IMR-90 (cell line): ENCODE measurements around the gene RNF180. TPM values are rescaled to one million over a fixed set of nuclear protein-coding genes. Genes with fewer than 3 reads are reported as not detected.

ENCODE experiments used
- ATAC-seq: fragments of 200-7000 bp; cut with Tn5 transposase; 2 replicates; pipeline ENCODE4 v1.9.1; 2020; ENCODE audit warnings: low read depth, mild to moderate bottlenecking, moderate library complexity
- BruUV-seq: library from RNA; stranded (reverse); fragments of 400-500 nt; replicated peaks from 2 replicates; lab custom pipeline; 2021; lab: Mats Ljungman, UMichigan
- CTCF ChIA-PET: fragments of 300-600 bp; formaldehyde crosslinking; extraction: SDS; loops from one replicate; lab custom pipeline; 2021; ENCODE audit warnings: antibody characterized with exemption; lab: Yijun Ruan, JAX
- POLR2A ChIA-PET: fragments of 300-600 bp; sonication (Branson Sonifier 250); formaldehyde crosslinking; loops from one replicate; lab custom pipeline; 2022; ENCODE audit warnings: antibody characterized with exemption; ENCODE audit not compliant: unreplicated experiment; lab: Charles Lee
- DNase-seq: peaks from one replicate; pipeline ENCODE4 v3.0.0; 2013
- H2AFZ ChIP-seq: replicated peaks from 2 replicates; pipeline ENCODE3; 2013; ENCODE audit warnings: low read length, mild to moderate bottlenecking; ENCODE audit not compliant: poor library complexity
- H2AK5ac ChIP-seq: 2 replicates; pipeline ENCODE4 v1.6.1; 2013; ENCODE audit warnings: low read depth, low read length, inconsistent platforms
- H2AK9ac ChIP-seq: replicated peaks from 2 replicates; pipeline ENCODE3; 2013; ENCODE audit warnings: mild to moderate bottlenecking, low read depth, low read length, moderate library complexity; ENCODE audit not compliant: poor library complexity
- H2BK120ac ChIP-seq: 2 replicates; pipeline ENCODE4 v1.6.1; 2013; ENCODE audit warnings: low read depth, low read length, inconsistent platforms
- H2BK15ac ChIP-seq: 3 replicates; pipeline ENCODE4 v1.6.1; 2013; ENCODE audit warnings: low read depth, low read length, inconsistent platforms
- H2BK20ac ChIP-seq: 2 replicates; pipeline ENCODE4 v1.6.1; 2013; ENCODE audit warnings: low read depth, mild to moderate bottlenecking, inconsistent platforms, low read length, moderate library complexity
- H2BK5ac ChIP-seq: 2 replicates; pipeline ENCODE4 v1.6.1; 2013; ENCODE audit warnings: mild to moderate bottlenecking, low read depth, low read length, inconsistent platforms; ENCODE audit not compliant: poor library complexity, severe bottlenecking
- H3K14ac ChIP-seq: replicated peaks from 2 replicates; pipeline ENCODE4 v1.6.1; 2013; ENCODE audit warnings: low read depth, low read length, inconsistent platforms
- H3K18ac ChIP-seq: 2 replicates; pipeline ENCODE4 v1.6.1; 2013; ENCODE audit warnings: low read depth, low read length, control low read depth
- H3K23ac ChIP-seq: 2 replicates; pipeline ENCODE4 v1.6.1; 2013; ENCODE audit warnings: low read depth, low read length, inconsistent platforms
- H3K27ac ChIP-seq: 2 replicates; pipeline ENCODE4 v1.5.1; 2013; ENCODE audit warnings: mild to moderate bottlenecking, control low read depth, low read length; ENCODE audit not compliant: insufficient read depth
- H3K27me3 ChIP-seq: 2 replicates; pipeline ENCODE4 v1.6.1; 2013; ENCODE audit warnings: low read length; ENCODE audit not compliant: control insufficient read depth, insufficient read depth
- H3K36me3 ChIP-seq: 2 replicates; pipeline ENCODE4 v1.6.1; 2013; ENCODE audit warnings: low read length, mixed read lengths; ENCODE audit not compliant: control insufficient read depth, insufficient read depth
- H3K4ac ChIP-seq: 2 replicates; pipeline ENCODE4 v1.6.1; 2013; ENCODE audit warnings: low read depth, low read length, inconsistent platforms
- H3K4me1 ChIP-seq: 2 replicates; pipeline ENCODE4 v1.6.1; 2013; ENCODE audit warnings: low read length, mixed read lengths; ENCODE audit not compliant: control insufficient read depth, insufficient read depth
- H3K4me2 ChIP-seq: 2 replicates; pipeline ENCODE4 v1.6.1; 2013; ENCODE audit warnings: low read depth, mild to moderate bottlenecking, control low read depth, low read length, moderate library complexity
- H3K4me3 ChIP-seq: 2 replicates; pipeline ENCODE4 v1.5.1; 2013; ENCODE audit warnings: low read depth, mild to moderate bottlenecking, control low read depth, low read length, moderate library complexity; ENCODE audit not compliant: insufficient read depth
- H3K56ac ChIP-seq: 2 replicates; pipeline ENCODE4 v1.6.1; 2013; ENCODE audit warnings: low read length, inconsistent platforms; ENCODE audit not compliant: insufficient read depth; ENCODE audit errors: extremely low read depth
- H3K79me1 ChIP-seq, 2 experiments: 2 replicates each; pipeline ENCODE4 v1.6.1; 2013; ENCODE audit warnings: low read length in 2 of 2, inconsistent platforms in 1 of 2, low read depth in 1 of 2
- H3K9ac ChIP-seq: 2 replicates; pipeline ENCODE4 v1.6.1; 2013; ENCODE audit warnings: low read depth, low read length, control low read depth
- H3K9me1 ChIP-seq: 2 replicates; pipeline ENCODE4 v1.6.1; 2013; ENCODE audit warnings: low read length, inconsistent platforms; ENCODE audit not compliant: insufficient read depth
- H3K9me3 ChIP-seq: 2 replicates; pipeline ENCODE4 v1.6.1; 2013; ENCODE audit warnings: low read length; ENCODE audit not compliant: control insufficient read depth, insufficient read depth
- H4K20me1 ChIP-seq: 2 replicates; pipeline ENCODE4 v1.6.1; 2013; ENCODE audit warnings: low read length, inconsistent platforms; ENCODE audit not compliant: insufficient read depth
- H4K5ac ChIP-seq: 2 replicates; pipeline ENCODE4 v1.6.1; 2013; ENCODE audit warnings: mild to moderate bottlenecking, low read depth, low read length, control low read depth
- H4K8ac ChIP-seq, 2 experiments: 2 replicates each; pipeline ENCODE4 v1.6.1; 2013; ENCODE audit warnings: low read depth in 2 of 2, low read length in 2 of 2, control low read depth in 1 of 2, inconsistent platforms in 1 of 2
- H4K91ac ChIP-seq: 2 replicates; pipeline ENCODE4 v1.6.1; 2013; ENCODE audit warnings: low read depth, low read length, inconsistent platforms; ENCODE audit not compliant: insufficient read depth
- BHLHE40 ChIP-seq: fragments of 150-350 bp; IDR thresholded peaks from 2 replicates; pipeline ENCODE4 v1.6.1; 2016; ENCODE audit warnings: mild to moderate bottlenecking, low read depth, low read length
- CEBPB ChIP-seq: IDR thresholded peaks from 2 replicates; pipeline ENCODE4 v1.6.1; 2012; ENCODE audit warnings: low read depth, low read length, improper control_type of control experiment
- CHD1 ChIP-seq: IDR thresholded peaks from 2 replicates; pipeline ENCODE4 v1.6.1; 2012; ENCODE audit warnings: low read depth, low read length, improper control_type of control experiment
- CTCF ChIP-seq: conservative IDR thresholded peaks from 2 replicates; pipeline ENCODE4 v1.5.1; 2012; ENCODE audit warnings: mild to moderate bottlenecking, low read depth, low read length, improper control_type of control experiment
- FOS ChIP-seq: fragments of 150-350 bp; IDR thresholded peaks from 2 replicates; pipeline ENCODE4 v1.6.1; 2016; ENCODE audit warnings: low read depth, low read length
- MAFK ChIP-seq: IDR thresholded peaks from 2 replicates; pipeline ENCODE4 v1.6.1; 2012; ENCODE audit warnings: low read depth, low read length, improper control_type of control experiment
- MAZ ChIP-seq: IDR thresholded peaks from 2 replicates; pipeline ENCODE4 v1.6.1; 2012; ENCODE audit warnings: low read depth, mild to moderate bottlenecking, low read length, improper control_type of control experiment, moderate library complexity, borderline replicate concordance
- MXI1 ChIP-seq: IDR thresholded peaks from 2 replicates; pipeline ENCODE4 v1.6.1; 2012; ENCODE audit warnings: low read depth, mild to moderate bottlenecking, low read length, moderate library complexity, borderline replicate concordance
- NFE2L2 ChIP-seq: fragments of 150-350 bp; IDR thresholded peaks from 2 replicates; pipeline ENCODE4 v1.6.1; 2016; ENCODE audit warnings: low read depth, mild to moderate bottlenecking, low read length
- POLR2A ChIP-seq: IDR thresholded peaks from 2 replicates; pipeline ENCODE4 v1.6.1; 2012; ENCODE audit warnings: mild to moderate bottlenecking, low read depth, low read length
- RAD21 ChIP-seq: IDR thresholded peaks from 2 replicates; pipeline ENCODE4 v1.6.1; 2012; ENCODE audit warnings: low read length, improper control_type of control experiment
- RCOR1 ChIP-seq: IDR thresholded peaks from 2 replicates; pipeline ENCODE4 v1.6.1; 2012; ENCODE audit warnings: mild to moderate bottlenecking, low read length, improper control_type of control experiment; ENCODE audit not compliant: insufficient replicate concordance
- RFX5 ChIP-seq: IDR thresholded peaks from 2 replicates; pipeline ENCODE4 v1.8.0; 2012; ENCODE audit warnings: low read depth, mild to moderate bottlenecking, low read length, moderate library complexity
- SMC3 ChIP-seq: fragments of 150-350 bp; IDR thresholded peaks from 2 replicates; pipeline ENCODE4 v1.6.1; 2016; ENCODE audit warnings: low read depth, mild to moderate bottlenecking, antibody characterized with exemption, low read length, moderate library complexity
- dilution Hi-C: fragments of 300-500 bp; cut with HindIII; formaldehyde crosslinking; loops from one replicate; pipeline ENCODE4 v1.14.3; 2018; ENCODE audit warnings: low sequenced_read_pairs; ENCODE audit not compliant: unreplicated experiment
- in situ Hi-C: fragments of 300-500 bp; cut with MboI; formaldehyde crosslinking; loops from 3 replicates; pipeline ENCODE4 v1.14.3; 2019; ENCODE audit warnings: low sequenced_read_pairs, inconsistent platforms, mixed read lengths
- intact Hi-C: fragments of 100-400 bp; cut with micrococcal nuclease; formaldehyde crosslinking; loops from 2 replicates; pipeline ENCODE4 v1.10.0; 2022
- polyA plus RNA-seq, 3 experiments: library from polyadenylated mRNA; depleted of rRNA; stranded (reverse); fragments of >200 nt; gene quantifications; 2 replicates each; pipeline ENCODE4 v1.2.3, GENCODE V29; 2012; ENCODE audit warnings: low replicate concordance in 1 of 3
- total RNA-seq: library from RNA; depleted of rRNA; stranded (reverse); fragments of >200 nt; gene quantifications from 2 replicates; pipeline ENCODE4 v1.2.3, GENCODE V29; 2012
- TF ChIP-seq, protein P1 (sequence below): fragments of 150-350 bp; IDR thresholded peaks from 2 replicates; pipeline ENCODE4 v1.6.1; 2016; ENCODE audit warnings: low read depth, mild to moderate bottlenecking, low read length, moderate library complexity, borderline replicate concordance

The RNF180 gene
- total and polyA plus RNA-seq, 2 of the 4 experiments (the other 2 are of a cell fraction) = 0.02 to 0.36 TPM

- H3K56ac ChIP-seq = no peak overlapping the region
- in situ Hi-C loops (no loop called here), dilution Hi-C loops (no loop called here), intact Hi-C loops (no loop called here)
- no peaks in the 10 kb centered on the region for H3K9me1 ChIP-seq
- no peak overlapping the region for H4K8ac ChIP-seq
- no peak overlapping the region for H3K18ac ChIP-seq
- H3K9ac ChIP-seq = no peak overlapping the region
- DNase-seq = no peak
- H4K5ac ChIP-seq = no peak overlapping the region
- H2BK15ac ChIP-seq = no peak overlapping the region
- H3K27ac ChIP-seq = no peak overlapping the region
- no peaks in the 10 kb centered on the region for H3K4me1 ChIP-seq
- no peak overlapping the region for H2AFZ ChIP-seq
- H3K4ac ChIP-seq = no peak overlapping the region
- TF ChIP-seq CTCF = no peak
- no peak for TF ChIP-seq FOS
- TF ChIP-seq NFE2L2 = no peak
- no peak for TF ChIP-seq BHLHE40
- TF ChIP-seq MAFK = no peak
- TF ChIP-seq, protein P1, sequence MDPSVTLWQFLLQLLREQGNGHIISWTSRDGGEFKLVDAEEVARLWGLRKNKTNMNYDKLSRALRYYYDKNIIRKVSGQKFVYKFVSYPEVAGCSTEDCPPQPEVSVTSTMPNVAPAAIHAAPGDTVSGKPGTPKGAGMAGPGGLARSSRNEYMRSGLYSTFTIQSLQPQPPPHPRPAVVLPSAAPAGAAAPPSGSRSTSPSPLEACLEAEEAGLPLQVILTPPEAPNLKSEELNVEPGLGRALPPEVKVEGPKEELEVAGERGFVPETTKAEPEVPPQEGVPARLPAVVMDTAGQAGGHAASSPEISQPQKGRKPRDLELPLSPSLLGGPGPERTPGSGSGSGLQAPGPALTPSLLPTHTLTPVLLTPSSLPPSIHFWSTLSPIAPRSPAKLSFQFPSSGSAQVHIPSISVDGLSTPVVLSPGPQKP = no peak
- TF ChIP-seq RCOR1 = no peak
- TF ChIP-seq RFX5 = no peak
- TF ChIP-seq RAD21 = no peak
- no peak for TF ChIP-seq POLR2A
- no peak for TF ChIP-seq MAZ
- no peak for TF ChIP-seq CHD1
- TF ChIP-seq SMC3 = no peak
- TF ChIP-seq MXI1 = no peak
- no peak for TF ChIP-seq CEBPB
- ChIA-PET POLR2A (no interaction called here), CTCF (no interaction called here)
- no peak overlapping the region for H3K23ac ChIP-seq
- no peaks in the 10 kb centered on the region for H3K79me1 ChIP-seq
- no peak for ATAC-seq
- BruUV-seq = no TSS peak
- H3K27me3 ChIP-seq = no peaks in the 10 kb centered on the region
- no peaks in the 10 kb centered on the region for H4K20me1 ChIP-seq
- H2AK9ac ChIP-seq = no peak overlapping the region
- no peak overlapping the region for H4K91ac ChIP-seq
- no peak overlapping the region for H3K4me2 ChIP-seq
- H2BK20ac ChIP-seq = no peak overlapping the region
- H3K36me3 ChIP-seq = no peaks in the 10 kb centered on the region
- no peak overlapping the region for H3K4me3 ChIP-seq
- H2AK5ac ChIP-seq = no peak overlapping the region
- H2BK120ac ChIP-seq = no peak overlapping the region
- H3K14ac ChIP-seq = no peak overlapping the region
- no peak overlapping the region for H2BK5ac ChIP-seq
- H3K9me3 ChIP-seq = no peaks in the 10 kb centered on the region
Measured at GRCh38 chr5:64126202-64126741, 39.4 kb upstream of the RNF180 start.
